H9 (cell line): ENCODE measurements around the gene PALS2. TPM values are rescaled to one million over a fixed set of nuclear protein-coding genes. Genes with fewer than 3 reads are reported as not detected.

Source experiments
- DNase-seq: peaks from one replicate; pipeline ENCODE4 v3.0.0-alpha.2; 2017
- H2AFZ ChIP-seq: one replicate; pipeline ENCODE4 v1.6.1; 2013; ENCODE audit warnings: mild to moderate bottlenecking, low read length, control low read depth, moderate library complexity
- H2AK5ac ChIP-seq: 2 replicates; pipeline ENCODE4 v1.6.1; 2013; ENCODE audit warnings: low read length, control low read depth, mixed read lengths; ENCODE audit not compliant: insufficient read length
- H2BK120ac ChIP-seq: one replicate; pipeline ENCODE4 v1.6.1; 2013; ENCODE audit warnings: low read depth, mild to moderate bottlenecking, low read length, control low read depth, inconsistent platforms; ENCODE audit not compliant: poor library complexity, severe bottlenecking
- H2BK12ac ChIP-seq: 2 replicates; pipeline ENCODE4 v1.6.1; 2013; ENCODE audit warnings: low read length, control low read depth, mixed read lengths, low read depth; ENCODE audit not compliant: insufficient read length
- H2BK15ac ChIP-seq: 2 replicates; pipeline ENCODE4 v1.6.1; 2013; ENCODE audit warnings: low read depth, low read length, control low read depth
- H2BK20ac ChIP-seq: one replicate; pipeline ENCODE4 v1.6.1; 2013; ENCODE audit warnings: low read depth, mild to moderate bottlenecking, low read length, control low read depth, inconsistent platforms; ENCODE audit not compliant: poor library complexity, severe bottlenecking
- H2BK5ac ChIP-seq: 2 replicates; pipeline ENCODE4 v1.6.1; 2013; ENCODE audit warnings: low read length, control low read depth, mixed read lengths; ENCODE audit not compliant: insufficient read length
- H3K14ac ChIP-seq: 2 replicates; pipeline ENCODE4 v1.6.1; 2013; ENCODE audit warnings: low read length, control low read depth; ENCODE audit not compliant: insufficient read depth
- H3K18ac ChIP-seq: 2 replicates; pipeline ENCODE4 v1.6.1; 2013; ENCODE audit warnings: low read depth, mild to moderate bottlenecking, mixed read lengths, low read length, control low read depth; ENCODE audit not compliant: insufficient read length
- H3K23ac ChIP-seq: 2 replicates; pipeline ENCODE4 v1.6.1; 2013; ENCODE audit warnings: low read length, control low read depth, mixed read lengths, low read depth; ENCODE audit not compliant: insufficient read length
- H3K23me2 ChIP-seq: 2 replicates; pipeline ENCODE4 v1.6.1; 2013; ENCODE audit warnings: low read depth, mild to moderate bottlenecking, mixed read lengths, low read length, control low read depth; ENCODE audit not compliant: insufficient read length, poor library complexity, severe bottlenecking
- H3K27ac ChIP-seq: 2 replicates; pipeline ENCODE4 v1.5.1; 2013; ENCODE audit warnings: low read length, control low read depth, mixed read lengths, low read depth; ENCODE audit not compliant: insufficient read length
- H3K27me3 ChIP-seq: 2 replicates; pipeline ENCODE4 v1.6.1; 2013; ENCODE audit warnings: low read length, control low read depth, inconsistent platforms; ENCODE audit not compliant: insufficient read depth
- H3K4ac ChIP-seq: 2 replicates; pipeline ENCODE4 v1.6.1; 2013; ENCODE audit warnings: low read depth, mild to moderate bottlenecking, control low read depth, inconsistent platforms, low read length, moderate library complexity
- H3K4me1 ChIP-seq: 2 replicates; pipeline ENCODE4 v1.6.1; 2013; ENCODE audit warnings: low read length, control low read depth, inconsistent platforms; ENCODE audit not compliant: insufficient read depth
- H3K4me2 ChIP-seq: 2 replicates; pipeline ENCODE4 v1.6.1; 2013; ENCODE audit warnings: low read length, control low read depth, mixed read lengths; ENCODE audit not compliant: insufficient read length, insufficient read depth
- H3K56ac ChIP-seq: 2 replicates; pipeline ENCODE4 v1.6.1; 2013; ENCODE audit warnings: low read depth, mild to moderate bottlenecking, mixed read lengths, low read length, control low read depth; ENCODE audit not compliant: insufficient read length
- H3K79me1 ChIP-seq: 2 replicates; pipeline ENCODE4 v1.6.1; 2013; ENCODE audit warnings: low read depth, mild to moderate bottlenecking, moderate library complexity, low read length, control low read depth, inconsistent platforms; ENCODE audit not compliant: insufficient read depth, poor library complexity, severe bottlenecking
- H3K79me2 ChIP-seq: 2 replicates; pipeline ENCODE4 v1.6.1; 2013; ENCODE audit warnings: low read length, control low read depth, inconsistent platforms; ENCODE audit not compliant: insufficient read depth
- H3K9ac ChIP-seq: 2 replicates; pipeline ENCODE4 v1.6.1; 2013; ENCODE audit warnings: low read length, control low read depth, mixed read lengths; ENCODE audit not compliant: insufficient read length; ENCODE audit errors: extremely low read depth
- H3K9me3 ChIP-seq: one replicate; pipeline ENCODE4 v1.6.1; 2013; ENCODE audit warnings: low read depth, low read length, inconsistent platforms; ENCODE audit not compliant: control insufficient read depth
- H3T11ph ChIP-seq: one replicate; pipeline ENCODE4 v1.6.1; 2013; ENCODE audit warnings: mild to moderate bottlenecking, low read length, control low read depth, inconsistent platforms
- H4K20me1 ChIP-seq: one replicate; pipeline ENCODE4 v1.6.1; 2013; ENCODE audit not compliant: control insufficient read depth, insufficient read length, insufficient read depth
- H4K5ac ChIP-seq: 2 replicates; pipeline ENCODE4 v1.6.1; 2013; ENCODE audit warnings: low read depth, mild to moderate bottlenecking, mixed read lengths, low read length, control low read depth; ENCODE audit not compliant: insufficient read length
- H4K8ac ChIP-seq: replicated peaks from 2 replicates; pipeline ENCODE4 v1.6.1; 2013; ENCODE audit warnings: low read length, control low read depth, mixed read lengths, low read depth; ENCODE audit not compliant: insufficient read length
- H4K91ac ChIP-seq: 2 replicates; pipeline ENCODE4 v1.6.1; 2013; ENCODE audit warnings: low read depth, mild to moderate bottlenecking, moderate library complexity, mixed read lengths, low read length, control low read depth; ENCODE audit not compliant: insufficient read length
- H3K27ac Mint-ChIP-seq, 3 experiments: 2 replicates in 2 of 3; 3 replicates in 1 of 3; pipeline ENCODE4 v1.8.0; 2020 to 2021; ENCODE audit warnings: mixed read lengths in 3 of 3, mild to moderate bottlenecking in 1 of 3, moderate library complexity in 1 of 3
- H3K27me3 Mint-ChIP-seq: 2 replicates; pipeline ENCODE4 v1.8.0; 2021; ENCODE audit warnings: low read depth, mild to moderate bottlenecking, moderate library complexity, mixed read lengths
- H3K36me3 Mint-ChIP-seq, 3 experiments: 2 replicates in 2 of 3; 3 replicates in 1 of 3; pipeline ENCODE4 v1.8.0; 2020 to 2021; ENCODE audit warnings: low read depth in 3 of 3, mixed read lengths in 3 of 3; ENCODE audit not compliant: insufficient read depth in 1 of 3
- H3K4me1 Mint-ChIP-seq, 2 experiments: 2 replicates each; pipeline ENCODE4 v1.8.0; 2020; ENCODE audit warnings: mixed read lengths in 2 of 2
- H3K4me3 Mint-ChIP-seq, 2 experiments: 2 replicates in 1 of 2; 3 replicates in 1 of 2; pipeline ENCODE4 v1.8.0; 2020 to 2021; ENCODE audit warnings: mild to moderate bottlenecking in 2 of 2, mixed read lengths in 2 of 2, moderate library complexity in 1 of 2
- H3K9me3 Mint-ChIP-seq, 2 experiments: 2 replicates in 1 of 2; 3 replicates in 1 of 2; pipeline ENCODE4 v1.8.0; 2020; ENCODE audit warnings: mild to moderate bottlenecking in 2 of 2, mixed read lengths in 2 of 2, moderate library complexity in 1 of 2
- CTCF ChIP-seq: fragments of 200-600 bp; sonication (generic); conservative IDR thresholded peaks from 3 replicates; pipeline ENCODE4 v1.8.0; 2021; ENCODE audit warnings: antibody characterized with exemption, mild to moderate bottlenecking
- WGBS: extraction: QIAGEN DNeasy Blood & Tissue Kit; methylation state at CpG from one replicate; pipeline ENCODE4 v1.1.7; 2013; ENCODE audit warnings: missing lambda C conversion rate, low lambda C conversion rate, mixed read lengths; ENCODE audit not compliant: insufficient read length; ENCODE audit errors: extremely low coverage; 5-methylcytosine and 5-hydroxymethylcytosine counted together
- total RNA-seq: library from RNA; stranded (reverse); gene quantifications from 2 replicates; pipeline ENCODE4 v1.2.1, GENCODE V29; 2021

Gene PALS2
- total RNA-seq, 1 experiment from 2014 or later: 63.1 TPM

GRCh38 chr7:24574950-24575349 is 1.7 kb downstream of the PALS2 start:
- Mint-ChIP-seq H3K4me1 (peaks cover 49 to 69% of the 10 kb centered on the region in 2 experiments), H3K27me3 (peaks cover 26% of the 10 kb centered on the region), H3K9me3 (peaks cover 0 to 3% of the 10 kb centered on the region in 2 experiments; a peak in 2 of 5 replicates), H3K36me3 (peaks cover 0 to 7% (median 0%) of the 10 kb centered on the region in 3 experiments; a peak in 3 of 7 replicates), H3K27ac (no peak overlapping the region), H3K4me3 (peak overlapping the region; percentile 93 to 99)
- no peak overlapping the region for H2BK120ac ChIP-seq
- no peak for TF ChIP-seq CTCF
- H3K23ac ChIP-seq: no peak overlapping the region
- no peak overlapping the region for H2BK5ac ChIP-seq
- no peaks in the 10 kb centered on the region for H3K9me3 ChIP-seq
- H2BK20ac ChIP-seq: no peak overlapping the region
- peaks cover 11% of the 10 kb centered on the region for H3K23me2 ChIP-seq
- H4K91ac ChIP-seq: no peak overlapping the region
- H2AFZ ChIP-seq: no peak overlapping the region
- peak overlapping the region; percentile 66 for H3K9ac ChIP-seq
- no peak overlapping the region for H2BK12ac ChIP-seq
- no peak overlapping the region for H3K56ac ChIP-seq
- H3K4me2 ChIP-seq: peak overlapping the region; percentile 74
- no peak for DNase-seq
- H3K27ac ChIP-seq: no peak overlapping the region
- no CpG with 5 or more reads among the region's 4 CpGs for WGBS
- no peak overlapping the region for H4K8ac ChIP-seq
- no peak overlapping the region for H3K14ac ChIP-seq
- no peak overlapping the region for H3T11ph ChIP-seq
- no peak overlapping the region for H3K4ac ChIP-seq
- H3K27me3 ChIP-seq: no peaks in the 10 kb centered on the region; the same call in 1 of the 2 replicates
- no peak overlapping the region for H2AK5ac ChIP-seq
- no peak overlapping the region for H3K18ac ChIP-seq
- no peaks in the 10 kb centered on the region for H4K20me1 ChIP-seq
- peaks cover 29% of the 10 kb centered on the region for H3K79me2 ChIP-seq
- H3K79me1 ChIP-seq: no peaks in the 10 kb centered on the region
- H2BK15ac ChIP-seq: no peak overlapping the region
- H3K4me1 ChIP-seq: peaks cover 6% of the 10 kb centered on the region; the same call in 1 of the 2 replicates
- no peak overlapping the region for H4K5ac ChIP-seq
